SK-N-SH treated with all-trans-retinoic acid at 6 μM for 48 hours (cell line): ENCODE results near the gene TLL2.

Experiments
- ATAC-seq: fragments of 200-7000 bp; cut with Tn5 transposase; 3 replicates; pipeline ENCODE4 v1.9.1; 2020; ENCODE audit warnings: mild to moderate bottlenecking, moderate library complexity
- ARNTL ChIP-seq: fragments of 450-650 bp; formaldehyde crosslinking; IDR thresholded peaks from 2 replicates; pipeline ENCODE4 v1.5.0; 2020; ENCODE audit warnings: low read depth, mild to moderate bottlenecking, moderate library complexity, borderline replicate concordance
- ESRRG ChIP-seq: fragments of 250-450 bp; sonication (Bioruptor Pico); IDR thresholded peaks from 2 replicates; pipeline ENCODE4 v1.6.1; 2021; ENCODE audit warnings: mild to moderate bottlenecking
- SNAI2 ChIP-seq: fragments of 250-450 bp; sonication (Bioruptor Pico); IDR thresholded peaks from 2 replicates; pipeline ENCODE4 v1.5.0; 2020; ENCODE audit warnings: mild to moderate bottlenecking, moderate library complexity
- TCF4 ChIP-seq: fragments of 250-450 bp; sonication (Bioruptor Pico); IDR thresholded peaks from 2 replicates; pipeline ENCODE4 v1.8.0; 2021; ENCODE audit warnings: mild to moderate bottlenecking, moderate library complexity, borderline replicate concordance
- ZNF8 ChIP-seq: fragments of 450-650 bp; formaldehyde crosslinking; IDR thresholded peaks from 2 replicates; pipeline ENCODE4 v1.5.0; 2020; ENCODE audit warnings: mild to moderate bottlenecking, moderate library complexity
- TF ChIP-seq, protein P1 (sequence below): fragments of 250-450 bp; sonication (Bioruptor Pico); IDR thresholded peaks from 2 replicates; pipeline ENCODE4 v1.8.0; 2020; ENCODE audit warnings: mild to moderate bottlenecking, moderate library complexity, borderline replicate concordance
- TF ChIP-seq, protein P2 (sequence below): fragments of 250-450 bp; sonication (Bioruptor Pico); IDR thresholded peaks from 2 replicates; pipeline ENCODE4 v1.5.1; 2020; ENCODE audit warnings: low read depth, mild to moderate bottlenecking, moderate library complexity

Gene TLL2

DNA sequence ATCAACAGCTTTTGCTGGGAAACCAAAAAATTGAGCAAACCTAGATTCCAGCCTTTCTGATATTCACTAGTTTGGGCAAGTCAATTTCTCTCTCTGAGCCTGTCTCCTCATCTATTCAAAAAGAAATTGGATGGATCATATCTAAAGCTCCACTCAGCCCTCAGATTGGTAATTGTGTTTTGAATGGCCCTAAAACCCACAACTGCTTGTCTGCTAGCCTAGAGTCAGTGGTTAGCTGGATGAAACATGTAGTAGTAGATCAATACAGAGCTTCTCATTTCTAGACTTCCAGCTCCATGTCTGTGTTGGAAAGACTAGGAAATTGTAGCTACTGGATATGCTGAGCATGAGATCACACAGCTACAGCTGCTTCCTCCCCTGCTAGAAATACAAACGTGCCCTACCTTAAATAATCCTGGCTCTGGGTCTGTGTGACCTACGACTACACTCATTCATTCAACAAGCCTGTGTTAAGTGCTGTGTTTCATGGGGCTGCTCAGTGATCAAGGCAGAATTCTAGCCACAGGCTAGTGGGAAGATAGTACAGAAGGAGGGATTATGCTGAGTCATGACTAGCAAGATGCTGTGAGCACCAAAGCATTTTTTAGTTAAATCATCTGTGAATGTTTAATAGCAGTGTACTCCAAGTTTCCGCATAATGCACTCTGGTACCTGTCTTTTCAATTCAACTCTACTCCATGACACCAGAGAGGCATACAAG is 193.8 kb downstream of the TLL2 start (continued):
- TF ChIP-seq ARNTL (CRISPR knock-in tag) (no peak), TCF4 (CRISPR knock-in tag) (no peak), SNAI2 (CRISPR knock-in tag) (no peak), ESRRG (no peak)
- TF ChIP-seq, protein P1, sequence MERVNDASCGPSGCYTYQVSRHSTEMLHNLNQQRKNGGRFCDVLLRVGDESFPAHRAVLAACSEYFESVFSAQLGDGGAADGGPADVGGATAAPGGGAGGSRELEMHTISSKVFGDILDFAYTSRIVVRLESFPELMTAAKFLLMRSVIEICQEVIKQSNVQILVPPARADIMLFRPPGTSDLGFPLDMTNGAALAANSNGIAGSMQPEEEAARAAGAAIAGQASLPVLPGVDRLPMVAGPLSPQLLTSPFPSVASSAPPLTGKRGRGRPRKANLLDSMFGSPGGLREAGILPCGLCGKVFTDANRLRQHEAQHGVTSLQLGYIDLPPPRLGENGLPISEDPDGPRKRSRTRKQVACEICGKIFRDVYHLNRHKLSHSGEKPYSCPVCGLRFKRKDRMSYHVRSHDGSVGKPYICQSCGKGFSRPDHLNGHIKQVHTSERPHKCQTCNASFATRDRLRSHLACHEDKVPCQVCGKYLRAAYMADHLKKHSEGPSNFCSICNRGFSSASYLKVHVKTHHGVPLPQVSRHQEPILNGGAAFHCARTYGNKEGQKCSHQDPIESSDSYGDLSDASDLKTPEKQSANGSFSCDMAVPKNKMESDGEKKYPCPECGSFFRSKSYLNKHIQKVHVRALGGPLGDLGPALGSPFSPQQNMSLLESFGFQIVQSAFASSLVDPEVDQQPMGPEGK: no peak

DNA sequence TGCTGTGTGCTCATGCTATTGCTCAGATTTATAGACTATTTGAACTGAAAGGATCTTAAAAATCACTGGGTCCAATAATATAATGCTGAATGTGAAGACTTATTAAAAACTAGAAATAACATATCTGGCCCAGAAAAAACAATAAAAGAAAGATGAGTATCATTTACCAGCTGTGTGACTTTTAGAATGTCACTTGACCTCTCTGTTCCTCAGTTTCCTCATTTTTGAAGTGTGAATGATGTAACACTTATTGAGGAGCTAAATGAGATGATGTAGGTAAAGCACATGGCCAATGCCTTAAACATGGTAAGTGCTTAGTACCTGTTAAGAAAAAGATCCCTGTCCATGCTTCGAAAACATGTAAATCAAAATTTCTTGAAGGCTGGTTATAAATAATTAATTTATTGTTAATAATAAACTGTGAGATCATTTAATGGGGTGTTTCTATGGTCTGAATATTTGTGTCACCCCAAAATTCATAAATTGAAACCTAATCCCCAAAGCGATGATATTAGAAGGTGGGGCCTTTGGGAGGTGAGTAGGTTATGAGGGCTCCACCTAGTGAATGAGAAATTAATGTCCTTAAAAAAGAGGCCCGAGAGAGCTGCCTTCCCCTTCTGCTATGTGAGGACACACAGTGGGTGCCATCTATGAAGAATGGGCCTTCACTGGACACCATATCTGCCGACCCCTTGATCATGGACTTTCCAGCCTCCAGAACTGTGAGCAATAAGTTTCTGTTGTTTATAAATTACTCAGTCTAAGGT is 196.5 kb downstream of the TLL2 start:
- TF ChIP-seq, protein P2, sequence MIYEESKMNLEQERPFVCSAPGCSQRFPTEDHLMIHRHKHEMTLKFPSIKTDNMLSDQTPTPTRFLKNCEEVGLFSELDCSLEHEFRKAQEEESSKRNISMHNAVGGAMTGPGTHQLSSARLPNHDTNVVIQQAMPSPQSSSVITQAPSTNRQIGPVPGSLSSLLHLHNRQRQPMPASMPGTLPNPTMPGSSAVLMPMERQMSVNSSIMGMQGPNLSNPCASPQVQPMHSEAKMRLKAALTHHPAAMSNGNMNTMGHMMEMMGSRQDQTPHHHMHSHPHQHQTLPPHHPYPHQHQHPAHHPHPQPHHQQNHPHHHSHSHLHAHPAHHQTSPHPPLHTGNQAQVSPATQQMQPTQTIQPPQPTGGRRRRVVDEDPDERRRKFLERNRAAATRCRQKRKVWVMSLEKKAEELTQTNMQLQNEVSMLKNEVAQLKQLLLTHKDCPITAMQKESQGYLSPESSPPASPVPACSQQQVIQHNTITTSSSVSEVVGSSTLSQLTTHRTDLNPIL: no peak
- TF ChIP-seq ZNF8 (CRISPR knock-in tag): no peak
- ATAC-seq: no peak
